ENCODE results near the gene KCNAB3. TPM values are rescaled to one million over a fixed set of nuclear protein-coding genes. Genes with fewer than 3 reads are reported as not detected.

KCNAB3 gene
- total and polyA plus RNA-seq, 2 donors (not counting 3 experiments of a cell fraction or from before 2014, with no cell fraction given): 1.3 to 2.4 TPM

DNA sequence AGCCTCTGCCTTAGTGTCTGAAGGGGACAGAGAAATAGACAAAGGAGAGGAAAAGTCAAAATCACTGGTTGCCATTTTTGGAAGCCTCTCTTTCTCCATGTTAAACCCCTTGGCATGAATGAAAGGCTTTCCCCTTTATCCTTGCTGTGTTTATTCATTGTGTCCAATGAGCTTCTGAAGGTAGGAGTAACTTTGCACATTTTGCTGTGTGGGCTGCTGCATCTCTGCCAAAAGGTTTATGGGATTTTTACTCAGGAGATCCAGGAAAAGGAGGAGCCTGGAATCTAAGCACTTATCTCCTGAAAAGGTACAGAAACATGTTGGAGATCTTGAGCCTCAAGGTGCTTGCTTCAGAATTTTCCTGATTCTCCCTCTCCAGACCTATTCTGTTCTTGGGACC is 6.2 kb upstream of the KCNAB3 start:
- H3K9ac ChIP-seq (replicated peaks; ENCODE audit: extremely low read depth, insufficient read depth, low read length): no peak overlapping the region
- no peaks in the 10 kb centered on the region for H3K27me3 ChIP-seq (ENCODE audit: control insufficient read depth in 2 of 2, insufficient read depth in 2 of 2, low read length in 2 of 2)
- BruUV-seq (replicated peaks): no TSS peak
- no peaks in the 10 kb centered on the region for H3K9me3 ChIP-seq (replicated peaks; ENCODE audit: control insufficient read depth, insufficient read depth, low read length)
- peaks cover 22% of the 10 kb centered on the region for H3K4me1 ChIP-seq (ENCODE audit: control insufficient read depth, extremely low read depth, insufficient read depth, low read length)
- H3K79me2 ChIP-seq (ENCODE audit: control insufficient read depth, insufficient read depth, low read length): peaks cover 33% of the 10 kb centered on the region
- H2AFZ ChIP-seq (ENCODE audit: low read depth, low read length): no peak overlapping the region
- H3K4me3 ChIP-seq (replicated peaks in 1 of 3; ENCODE audit: insufficient read depth in 1 of 3, low read depth in 1 of 3, low read length in 3 of 3): no peak overlapping the region
- no peak overlapping the region for H3K4me2 ChIP-seq (ENCODE audit: insufficient read depth, low read length)
- no peak for DNase-seq (ENCODE audit: low read depth, low spot score)
- no peaks in the 10 kb centered on the region for H4K20me1 ChIP-seq (replicated peaks; ENCODE audit: control insufficient read depth, extremely low read depth, insufficient read depth, low read length)
- no peaks in the 10 kb centered on the region for H3K9me1 ChIP-seq (replicated peaks; ENCODE audit: control insufficient read depth, extremely low read depth, insufficient read depth, low read length)
- TF ChIP-seq GATA2 (IDR thresholded peaks at IDR 0.05; ENCODE audit: insufficient read depth, insufficient read length, low read depth, low read length): no peak
- no peak for TF ChIP-seq POLR2A (IDR thresholded peaks at IDR 0.05; ENCODE audit: low read depth, low read length)
- TF ChIP-seq, protein P1, sequence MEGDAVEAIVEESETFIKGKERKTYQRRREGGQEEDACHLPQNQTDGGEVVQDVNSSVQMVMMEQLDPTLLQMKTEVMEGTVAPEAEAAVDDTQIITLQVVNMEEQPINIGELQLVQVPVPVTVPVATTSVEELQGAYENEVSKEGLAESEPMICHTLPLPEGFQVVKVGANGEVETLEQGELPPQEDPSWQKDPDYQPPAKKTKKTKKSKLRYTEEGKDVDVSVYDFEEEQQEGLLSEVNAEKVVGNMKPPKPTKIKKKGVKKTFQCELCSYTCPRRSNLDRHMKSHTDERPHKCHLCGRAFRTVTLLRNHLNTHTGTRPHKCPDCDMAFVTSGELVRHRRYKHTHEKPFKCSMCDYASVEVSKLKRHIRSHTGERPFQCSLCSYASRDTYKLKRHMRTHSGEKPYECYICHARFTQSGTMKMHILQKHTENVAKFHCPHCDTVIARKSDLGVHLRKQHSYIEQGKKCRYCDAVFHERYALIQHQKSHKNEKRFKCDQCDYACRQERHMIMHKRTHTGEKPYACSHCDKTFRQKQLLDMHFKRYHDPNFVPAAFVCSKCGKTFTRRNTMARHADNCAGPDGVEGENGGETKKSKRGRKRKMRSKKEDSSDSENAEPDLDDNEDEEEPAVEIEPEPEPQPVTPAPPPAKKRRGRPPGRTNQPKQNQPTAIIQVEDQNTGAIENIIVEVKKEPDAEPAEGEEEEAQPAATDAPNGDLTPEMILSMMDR (IDR thresholded peaks at IDR 0.05; ENCODE audit: extremely low read depth in 1 of 2, insufficient read depth in 1 of 2, low read depth in 1 of 2, low read length in 2 of 2): no peak
- no peak for TF ChIP-seq JUN (IDR thresholded peaks at IDR 0.05; ENCODE audit: borderline replicate concordance, insufficient read depth, insufficient read length, low read depth)
- TF ChIP-seq FOS (IDR thresholded peaks at IDR 0.05; ENCODE audit: borderline replicate concordance, insufficient read depth, low read length): no peak
- no peak for TF ChIP-seq EZH2 (IDR thresholded peaks at IDR 0.05; ENCODE audit: borderline replicate concordance, low read depth, low read length, severe bottlenecking)
- TF ChIP-seq, protein P2, sequence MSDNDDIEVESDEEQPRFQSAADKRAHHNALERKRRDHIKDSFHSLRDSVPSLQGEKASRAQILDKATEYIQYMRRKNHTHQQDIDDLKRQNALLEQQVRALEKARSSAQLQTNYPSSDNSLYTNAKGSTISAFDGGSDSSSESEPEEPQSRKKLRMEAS (IDR thresholded peaks at IDR 0.05; ENCODE audit: insufficient read depth, insufficient read length): no peak
- no peak for TF ChIP-seq POLR2AphosphoS5 (IDR thresholded peaks at IDR 0.05; ENCODE audit: insufficient read depth, low read depth, low read length)
- TF ChIP-seq MYC (IDR thresholded peaks at IDR 0.05; ENCODE audit: low read depth, low read length): no peak
- H3K27ac ChIP-seq (ENCODE audit: insufficient read depth, low read depth, low read length): no peak overlapping the region
- intact Hi-C loops (cut with micrococcal nuclease) (no loop called here), dilution Hi-C loops (cut with MboI; ENCODE audit: extremely low pct_ligation_motif_present, low sequenced_read_pairs) (no loop called here)
- CTCF ChIA-PET: interaction anchor here (1.0 to 1.3 kb wide), 2 partner anchors 12 to 105 kb away, joined by 3 to 4 read pairs; no protein-coding TSS in a partner anchor
- H3K36me3 ChIP-seq (ENCODE audit: control insufficient read depth in 2 of 2, extremely low read depth in 1 of 2, insufficient read depth in 2 of 2, low read length in 2 of 2): peaks cover 9 to 16% of the 10 kb centered on the region in 2 experiments
- POLR2A ChIA-PET: interaction anchor here (0.6 kb wide), 1 partner anchor 37 kb away, joined by 4 read pairs; no protein-coding TSS in a partner anchor
- FAIRE-seq: no peak
